ENCODE data around the gene RBBP6. TPM values are rescaled to one million over a fixed set of nuclear protein-coding genes. Genes with fewer than 3 reads are reported as not detected.

The RBBP6 gene
- total and polyA plus RNA-seq, 2 experiments from 2014 or later, result 40.2 to 88.9 TPM

DNA sequence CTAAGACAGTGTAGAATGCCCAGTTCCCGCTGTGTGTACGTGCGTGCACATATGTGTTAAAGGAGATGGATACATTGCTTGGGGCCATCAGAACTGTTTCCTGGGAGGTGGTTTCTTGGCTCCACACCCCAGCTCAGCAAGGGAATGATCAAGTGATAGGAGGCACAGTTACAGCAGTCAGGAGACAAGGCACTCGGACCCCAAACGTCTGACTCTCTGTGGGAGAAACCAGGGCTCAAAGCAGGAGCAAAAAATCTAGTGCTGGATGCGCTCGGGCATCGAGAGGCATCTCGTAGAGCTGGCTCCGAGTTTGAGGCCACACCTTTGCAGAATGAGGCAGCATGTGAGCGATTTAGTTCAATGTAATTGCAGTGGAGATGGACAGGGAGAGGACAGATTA lies 71.9 kb downstream of the RBBP6 start:
- Histone ChIP-seq H2AFZ (no peak overlapping the region), H3K27me3 (ENCODE audit: insufficient read depth) (peaks cover 30% of the 10 kb centered on the region), H3K4me1 (ENCODE audit: insufficient read depth) (peaks cover 4% of the 10 kb centered on the region), H3F3A (replicated peaks; ENCODE audit: low read depth) (no peaks in the 10 kb centered on the region), H3K9me2 (ENCODE audit: insufficient read depth) (no peaks in the 10 kb centered on the region), H3K36me3 (ENCODE audit: insufficient read depth) (no peaks in the 10 kb centered on the region), H3K27ac (ENCODE audit: low read depth) (no peak overlapping the region), H3K4me3 (no peak overlapping the region), H3K4me2 (no peak overlapping the region), H4K20me1 (replicated peaks; ENCODE audit: insufficient read depth) (no peaks in the 10 kb centered on the region), H3K79me2 (replicated peaks; ENCODE audit: insufficient read depth) (no peaks in the 10 kb centered on the region)
- no peaks in the 10 kb centered on the region; the same call in 2 of the 3 replicates for H3K36me3 Mint-ChIP-seq (ENCODE audit: low read depth)
- peak overlapping the region; percentile 89 for H3K4me3 Mint-ChIP-seq
- no peak overlapping the region for H3K27ac Mint-ChIP-seq
- TF ChIP-seq ZNF114 (CRISPR knock-in tag; IDR thresholded peaks at IDR 0.05) (no peak), EZH2phosphoT487 (IDR thresholded peaks at IDR 0.05; ENCODE audit: unreplicated experiment) (no peak), POLR2AphosphoS5 (IDR thresholded peaks at IDR 0.05; ENCODE audit: low read depth) (no peak), CTCF (conservative IDR thresholded peaks at IDR 0.05; ENCODE audit: low read depth in 2 of 2) (no peak), NANOG (IDR thresholded peaks at IDR 0.05; ENCODE audit: borderline replicate concordance) (no peak), REST (IDR thresholded peaks at IDR 0.05; ENCODE audit: unreplicated experiment) (no peak), CREB1 (CRISPR knock-in tag; IDR thresholded peaks at IDR 0.05; ENCODE audit: low read depth) (no peak), ZNF331 (CRISPR knock-in tag; IDR thresholded peaks at IDR 0.05; ENCODE audit: low read depth) (no peak), STAT1 (IDR thresholded peaks at IDR 0.05; ENCODE audit: unreplicated experiment) (no peak), JUNB (IDR thresholded peaks at IDR 0.05; ENCODE audit: unreplicated experiment) (no peak), EZH2 (IDR thresholded peaks at IDR 0.05; ENCODE audit: low read depth, unreplicated experiment) (no peak)
- TF ChIP-seq, protein P1, sequence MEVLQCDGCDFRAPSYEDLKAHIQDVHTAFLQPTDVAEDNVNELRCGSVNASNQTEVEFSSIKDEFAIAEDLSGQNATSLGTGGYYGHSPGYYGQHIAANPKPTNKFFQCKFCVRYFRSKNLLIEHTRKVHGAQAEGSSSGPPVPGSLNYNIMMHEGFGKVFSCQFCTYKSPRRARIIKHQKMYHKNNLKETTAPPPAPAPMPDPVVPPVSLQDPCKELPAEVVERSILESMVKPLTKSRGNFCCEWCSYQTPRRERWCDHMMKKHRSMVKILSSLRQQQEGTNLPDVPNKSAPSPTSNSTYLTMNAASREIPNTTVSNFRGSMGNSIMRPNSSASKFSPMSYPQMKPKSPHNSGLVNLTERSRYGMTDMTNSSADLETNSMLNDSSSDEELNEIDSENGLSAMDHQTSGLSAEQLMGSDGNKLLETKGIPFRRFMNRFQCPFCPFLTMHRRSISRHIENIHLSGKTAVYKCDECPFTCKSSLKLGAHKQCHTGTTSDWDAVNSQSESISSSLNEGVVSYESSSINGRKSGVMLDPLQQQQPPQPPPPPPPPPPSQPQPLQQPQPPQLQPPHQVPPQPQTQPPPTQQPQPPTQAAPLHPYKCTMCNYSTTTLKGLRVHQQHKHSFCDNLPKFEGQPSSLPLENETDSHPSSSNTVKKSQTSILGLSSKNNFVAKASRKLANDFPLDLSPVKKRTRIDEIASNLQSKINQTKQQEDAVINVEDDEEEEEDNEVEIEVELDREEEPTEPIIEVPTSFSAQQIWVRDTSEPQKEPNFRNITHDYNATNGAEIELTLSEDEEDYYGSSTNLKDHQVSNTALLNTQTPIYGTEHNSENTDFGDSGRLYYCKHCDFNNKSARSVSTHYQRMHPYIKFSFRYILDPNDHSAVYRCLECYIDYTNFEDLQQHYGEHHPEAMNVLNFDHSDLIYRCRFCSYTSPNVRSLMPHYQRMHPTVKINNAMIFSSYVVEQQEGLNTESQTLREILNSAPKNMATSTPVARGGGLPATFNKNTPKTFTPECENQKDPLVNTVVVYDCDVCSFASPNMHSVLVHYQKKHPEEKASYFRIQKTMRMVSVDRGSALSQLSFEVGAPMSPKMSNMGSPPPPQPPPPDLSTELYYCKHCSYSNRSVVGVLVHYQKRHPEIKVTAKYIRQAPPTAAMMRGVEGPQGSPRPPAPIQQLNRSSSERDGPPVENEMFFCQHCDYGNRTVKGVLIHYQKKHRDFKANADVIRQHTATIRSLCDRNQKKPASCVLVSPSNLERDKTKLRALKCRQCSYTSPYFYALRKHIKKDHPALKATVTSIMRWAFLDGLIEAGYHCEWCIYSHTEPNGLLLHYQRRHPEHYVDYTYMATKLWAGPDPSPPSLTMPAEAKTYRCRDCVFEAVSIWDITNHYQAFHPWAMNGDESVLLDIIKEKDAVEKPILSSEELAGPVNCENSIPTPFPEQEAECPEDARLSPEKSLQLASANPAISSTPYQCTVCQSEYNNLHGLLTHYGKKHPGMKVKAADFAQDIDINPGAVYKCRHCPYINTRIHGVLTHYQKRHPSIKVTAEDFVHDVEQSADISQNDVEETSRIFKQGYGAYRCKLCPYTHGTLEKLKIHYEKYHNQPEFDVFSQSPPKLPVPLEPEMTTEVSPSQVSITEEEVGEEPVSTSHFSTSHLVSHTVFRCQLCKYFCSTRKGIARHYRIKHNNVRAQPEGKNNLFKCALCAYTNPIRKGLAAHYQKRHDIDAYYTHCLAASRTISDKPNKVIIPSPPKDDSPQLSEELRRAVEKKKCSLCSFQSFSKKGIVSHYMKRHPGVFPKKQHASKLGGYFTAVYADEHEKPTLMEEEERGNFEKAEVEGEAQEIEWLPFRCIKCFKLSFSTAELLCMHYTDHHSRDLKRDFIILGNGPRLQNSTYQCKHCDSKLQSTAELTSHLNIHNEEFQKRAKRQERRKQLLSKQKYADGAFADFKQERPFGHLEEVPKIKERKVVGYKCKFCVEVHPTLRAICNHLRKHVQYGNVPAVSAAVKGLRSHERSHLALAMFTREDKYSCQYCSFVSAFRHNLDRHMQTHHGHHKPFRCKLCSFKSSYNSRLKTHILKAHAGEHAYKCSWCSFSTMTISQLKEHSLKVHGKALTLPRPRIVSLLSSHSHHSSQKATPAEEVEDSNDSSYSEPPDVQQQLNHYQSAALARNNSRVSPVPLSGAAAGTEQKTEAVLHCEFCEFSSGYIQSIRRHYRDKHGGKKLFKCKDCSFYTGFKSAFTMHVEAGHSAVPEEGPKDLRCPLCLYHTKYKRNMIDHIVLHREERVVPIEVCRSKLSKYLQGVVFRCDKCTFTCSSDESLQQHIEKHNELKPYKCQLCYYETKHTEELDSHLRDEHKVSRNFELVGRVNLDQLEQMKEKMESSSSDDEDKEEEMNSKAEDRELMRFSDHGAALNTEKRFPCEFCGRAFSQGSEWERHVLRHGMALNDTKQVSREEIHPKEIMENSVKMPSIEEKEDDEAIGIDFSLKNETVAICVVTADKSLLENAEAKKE (CRISPR knock-in tag; IDR thresholded peaks at IDR 0.05), result no peak
- TF ChIP-seq, protein P2, sequence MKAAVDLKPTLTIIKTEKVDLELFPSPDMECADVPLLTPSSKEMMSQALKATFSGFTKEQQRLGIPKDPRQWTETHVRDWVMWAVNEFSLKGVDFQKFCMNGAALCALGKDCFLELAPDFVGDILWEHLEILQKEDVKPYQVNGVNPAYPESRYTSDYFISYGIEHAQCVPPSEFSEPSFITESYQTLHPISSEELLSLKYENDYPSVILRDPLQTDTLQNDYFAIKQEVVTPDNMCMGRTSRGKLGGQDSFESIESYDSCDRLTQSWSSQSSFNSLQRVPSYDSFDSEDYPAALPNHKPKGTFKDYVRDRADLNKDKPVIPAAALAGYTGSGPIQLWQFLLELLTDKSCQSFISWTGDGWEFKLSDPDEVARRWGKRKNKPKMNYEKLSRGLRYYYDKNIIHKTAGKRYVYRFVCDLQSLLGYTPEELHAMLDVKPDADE (IDR thresholded peaks at IDR 0.05), result no peak
- H3K4me1 Mint-ChIP-seq, result peaks cover 17% of the 10 kb centered on the region; the same call in 2 of the 3 replicates
- DNase-seq (ENCODE audit: low spot score) (no peak), ATAC-seq (no peak)
- H3K9me3 Mint-ChIP-seq, result no peaks in the 10 kb centered on the region
- peaks cover 27% of the 10 kb centered on the region for H3K27me3 Mint-ChIP-seq (ENCODE audit: insufficient read depth, low read depth, poor library complexity)

Measured in GM23338 (cell line).